GM13977 (cell line): ENCODE results near the gene HNF1B.

Experiments used
- DNase-seq: peaks from one replicate; pipeline ENCODE4 v3.0.0; 2012; ENCODE audit warnings: low spot score
- CTCF ChIP-seq: IDR thresholded peaks from 2 replicates; pipeline ENCODE4 v1.5.1; 2012; ENCODE audit warnings: mild to moderate bottlenecking, control low read depth; ENCODE audit not compliant: insufficient read depth; ENCODE audit errors: extremely low read depth, missing control alignments
- in situ Hi-C: fragments of 300-500 bp; cut with MboI; formaldehyde crosslinking; loops from one replicate; pipeline ENCODE4 v1.12.0; 2022; ENCODE audit warnings: low sequenced_read_pairs, low pct_unique_long_range_greater_than_20kb, mixed read lengths, inconsistent platforms; ENCODE audit not compliant: unreplicated experiment

The HNF1B gene

GRCh38 chr17:37640015-37640414 lies 104.8 kb downstream of the HNF1B start:
- no peak for TF ChIP-seq CTCF
- in situ Hi-C loops = no loop called here
- no peak for DNase-seq

GRCh38 chr17:37637956-37638355 lies 106.9 kb downstream of the HNF1B start:
- no peak for TF ChIP-seq CTCF
- in situ Hi-C loops = no loop called here

More at GRCh38 chr17:37637956-37638355, 106.9 kb downstream of the HNF1B start:
- no peak for DNase-seq
